22Rv1 (cell line): ENCODE results near the gene PLEKHG4B.

ENCODE experiments used
- H3K27ac ChIP-seq: fragments of 450-650 bp; 2 replicates; pipeline ENCODE4 v1.5.1; 2017
- ZFX ChIP-seq: fragments of 450-650 bp; IDR thresholded peaks from 2 replicates; pipeline ENCODE4 v1.6.1; 2017; ENCODE audit warnings: antibody characterized with exemption, borderline replicate concordance
- TF ChIP-seq, protein P1 (sequence below): fragments of 450-650 bp; IDR thresholded peaks from 2 replicates; pipeline ENCODE4 v1.5.1; 2017; ENCODE audit warnings: mild to moderate bottlenecking

Gene PLEKHG4B

DNA sequence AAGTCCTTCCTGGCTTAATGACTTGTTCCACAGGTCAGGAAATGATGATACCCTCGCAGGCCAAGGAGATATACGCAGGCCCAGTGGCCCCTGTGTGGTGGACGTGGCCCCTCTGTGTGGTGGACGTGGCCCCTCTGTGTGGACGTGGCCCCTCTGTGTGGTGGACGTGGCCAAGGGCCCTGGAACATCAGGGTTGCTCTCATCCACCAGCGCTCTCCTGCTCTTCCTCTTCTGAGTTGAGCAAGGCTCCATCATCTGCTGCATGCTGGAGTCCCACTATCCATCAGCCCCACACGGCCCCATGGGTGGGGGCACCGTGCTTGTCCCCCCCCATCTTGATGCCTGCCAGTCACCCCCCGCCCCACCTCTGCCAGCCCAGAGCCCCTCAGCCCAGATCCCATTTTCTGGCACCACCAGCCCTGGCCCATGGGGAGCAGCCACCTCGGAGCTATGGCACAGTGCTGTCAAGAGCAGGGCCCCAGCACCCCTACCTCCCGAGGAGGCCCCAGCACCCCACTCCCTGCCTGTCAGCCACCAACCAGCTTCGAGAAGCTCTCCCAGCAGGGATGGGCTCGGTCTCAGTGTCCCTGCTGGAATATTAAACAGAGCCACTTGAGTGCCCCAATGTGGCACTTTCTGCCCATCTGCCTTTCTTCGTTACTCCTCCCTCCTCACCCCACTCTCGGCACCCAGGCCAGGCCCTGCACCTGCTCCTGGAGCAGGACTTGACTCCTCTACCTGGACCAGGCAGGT, 107.4 kb downstream of the PLEKHG4B start:
- no peak overlapping the region for H3K27ac ChIP-seq
- TF ChIP-seq, protein P1, sequence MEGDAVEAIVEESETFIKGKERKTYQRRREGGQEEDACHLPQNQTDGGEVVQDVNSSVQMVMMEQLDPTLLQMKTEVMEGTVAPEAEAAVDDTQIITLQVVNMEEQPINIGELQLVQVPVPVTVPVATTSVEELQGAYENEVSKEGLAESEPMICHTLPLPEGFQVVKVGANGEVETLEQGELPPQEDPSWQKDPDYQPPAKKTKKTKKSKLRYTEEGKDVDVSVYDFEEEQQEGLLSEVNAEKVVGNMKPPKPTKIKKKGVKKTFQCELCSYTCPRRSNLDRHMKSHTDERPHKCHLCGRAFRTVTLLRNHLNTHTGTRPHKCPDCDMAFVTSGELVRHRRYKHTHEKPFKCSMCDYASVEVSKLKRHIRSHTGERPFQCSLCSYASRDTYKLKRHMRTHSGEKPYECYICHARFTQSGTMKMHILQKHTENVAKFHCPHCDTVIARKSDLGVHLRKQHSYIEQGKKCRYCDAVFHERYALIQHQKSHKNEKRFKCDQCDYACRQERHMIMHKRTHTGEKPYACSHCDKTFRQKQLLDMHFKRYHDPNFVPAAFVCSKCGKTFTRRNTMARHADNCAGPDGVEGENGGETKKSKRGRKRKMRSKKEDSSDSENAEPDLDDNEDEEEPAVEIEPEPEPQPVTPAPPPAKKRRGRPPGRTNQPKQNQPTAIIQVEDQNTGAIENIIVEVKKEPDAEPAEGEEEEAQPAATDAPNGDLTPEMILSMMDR = no peak
- no peak for TF ChIP-seq ZFX

DNA sequence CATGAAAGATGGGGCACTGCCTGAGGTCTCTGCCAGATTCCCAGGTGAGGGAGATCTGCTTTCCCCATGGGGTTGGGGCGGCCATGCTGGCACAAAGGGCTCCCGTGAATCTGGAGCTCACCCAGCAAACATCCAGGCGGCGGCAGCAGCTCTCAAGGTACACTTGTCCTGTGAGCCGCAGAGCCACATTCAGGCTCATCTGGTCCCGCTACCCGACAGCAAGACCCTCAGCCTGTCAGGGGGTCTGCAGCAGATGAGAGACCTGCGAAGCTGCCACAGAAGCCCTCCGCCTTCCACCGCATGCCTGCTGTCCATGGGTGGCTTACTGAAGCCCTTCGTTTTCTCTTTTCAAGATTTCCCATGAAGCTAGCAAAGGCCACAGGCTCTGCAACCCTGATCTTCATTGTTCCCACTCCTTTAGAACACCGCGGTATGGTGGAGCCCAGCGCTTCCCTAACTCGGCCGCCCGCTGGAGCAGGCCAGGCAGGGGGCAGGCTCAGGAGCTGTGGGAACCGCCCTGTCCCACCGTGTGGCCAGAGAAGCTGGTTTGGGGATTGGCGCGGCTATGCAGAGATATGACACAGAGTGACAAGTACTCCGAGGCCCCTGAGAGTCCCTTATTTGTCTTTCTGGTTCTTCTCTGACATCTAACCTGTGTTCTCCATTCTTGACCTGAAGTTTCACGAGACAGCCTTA, 108.1 kb downstream of the PLEKHG4B start:
- H3K27ac ChIP-seq = no peak overlapping the region

DNA sequence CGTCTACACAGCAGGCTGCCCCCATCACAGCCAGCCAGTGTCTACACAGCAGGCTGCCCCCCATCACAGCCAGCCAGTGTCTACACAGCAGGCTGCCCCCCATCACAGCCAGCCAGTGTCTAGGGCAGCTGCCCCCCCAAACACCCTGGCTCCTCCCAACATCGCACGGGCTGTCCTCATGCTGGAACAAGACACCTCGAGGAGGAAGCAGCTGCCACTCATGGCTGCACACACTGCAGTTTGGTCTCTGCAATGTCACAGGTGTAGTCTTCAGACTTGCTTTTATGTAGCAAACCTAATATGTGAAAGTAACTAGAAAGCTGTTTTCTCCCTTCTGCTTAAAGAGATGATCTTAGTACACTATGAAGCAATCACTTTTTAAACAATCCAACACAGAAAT, 109.0 kb downstream of the PLEKHG4B start:
- H3K27ac ChIP-seq = no peak overlapping the region
- no peak for TF ChIP-seq ZFX
- TF ChIP-seq, protein P1 = no peak

More for the DNA sequence above, 108.1 kb downstream of the PLEKHG4B start:
- no peak for TF ChIP-seq ZFX

DNA sequence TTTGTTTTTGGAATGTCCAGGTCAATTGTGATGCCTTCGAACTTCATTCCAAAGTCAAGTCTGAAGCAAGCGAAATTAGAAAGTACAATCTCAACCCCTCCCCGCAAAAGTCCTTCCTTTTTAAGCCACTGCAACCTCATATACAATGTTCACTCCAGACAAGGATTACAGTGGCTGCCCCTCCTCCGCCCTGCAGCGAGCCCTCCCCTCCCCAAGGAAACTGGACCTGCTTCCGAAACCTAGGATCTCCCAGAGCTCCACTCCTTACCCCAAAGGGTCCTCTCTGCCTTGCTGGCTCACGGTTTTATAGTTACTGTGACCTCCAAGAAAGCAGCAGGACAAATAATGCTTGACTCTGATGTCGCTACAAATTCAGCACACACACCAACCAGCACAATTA, 109.7 kb downstream of the PLEKHG4B start:
- TF ChIP-seq, protein P1 = no peak
- TF ChIP-seq ZFX = no peak
- H3K27ac ChIP-seq = no peak overlapping the region

DNA sequence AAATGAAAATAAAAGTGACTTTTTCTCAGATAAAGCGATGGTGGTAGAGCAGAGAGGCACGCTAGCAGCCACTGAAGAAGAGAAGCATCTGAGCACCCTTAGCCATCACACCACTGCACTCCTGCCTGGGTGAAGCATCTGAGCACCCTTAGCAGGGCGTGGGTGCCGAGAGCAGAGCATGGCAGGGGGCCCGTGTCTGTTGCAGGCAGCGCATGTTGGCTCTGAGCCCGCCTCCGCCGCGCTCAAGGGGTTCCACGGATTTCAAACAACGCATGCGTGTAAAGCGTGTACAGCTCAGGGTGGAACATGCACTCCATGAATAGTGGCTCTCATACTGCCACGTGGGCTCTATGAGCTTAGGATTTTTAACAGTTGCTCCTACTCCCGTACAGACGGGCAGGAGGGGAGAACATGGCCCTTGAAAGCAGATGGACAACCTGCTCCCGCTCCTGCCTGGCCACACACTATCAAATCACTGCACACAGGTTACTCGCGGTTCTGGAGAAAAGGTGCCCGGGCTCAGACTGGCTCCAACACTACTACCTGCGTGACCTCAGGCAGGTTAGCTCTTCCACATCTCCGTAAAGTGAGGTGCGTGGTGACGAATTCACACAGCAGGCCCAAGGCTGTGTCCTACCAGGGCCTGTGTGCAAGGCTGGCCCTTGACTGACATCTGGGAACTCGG, 111.4 kb downstream of the PLEKHG4B start:
- no peak overlapping the region for H3K27ac ChIP-seq
- no peak for TF ChIP-seq ZFX
- TF ChIP-seq, protein P1 = no peak

DNA sequence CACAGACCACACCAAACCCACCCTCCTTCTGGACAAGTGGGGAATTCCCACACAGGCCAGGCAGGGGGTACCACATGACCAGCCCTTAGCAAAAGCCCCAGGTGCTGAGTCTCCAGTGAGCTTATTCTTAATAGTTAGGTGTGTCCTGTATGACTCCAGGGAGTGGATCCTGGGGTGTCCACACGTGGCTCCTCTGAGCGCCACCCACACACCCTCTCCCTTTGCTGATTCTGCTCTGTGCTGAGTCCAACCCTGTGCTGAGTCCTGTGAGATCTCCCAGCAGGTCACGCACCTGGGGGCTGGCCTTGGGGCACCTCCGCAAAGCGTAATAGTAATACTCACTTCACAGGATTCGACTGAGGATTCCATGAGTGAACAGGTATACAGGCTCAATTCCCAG, 112.0 kb downstream of the PLEKHG4B start:
- TF ChIP-seq ZFX = no peak
- TF ChIP-seq, protein P1 = no peak
- no peak overlapping the region for H3K27ac ChIP-seq

DNA sequence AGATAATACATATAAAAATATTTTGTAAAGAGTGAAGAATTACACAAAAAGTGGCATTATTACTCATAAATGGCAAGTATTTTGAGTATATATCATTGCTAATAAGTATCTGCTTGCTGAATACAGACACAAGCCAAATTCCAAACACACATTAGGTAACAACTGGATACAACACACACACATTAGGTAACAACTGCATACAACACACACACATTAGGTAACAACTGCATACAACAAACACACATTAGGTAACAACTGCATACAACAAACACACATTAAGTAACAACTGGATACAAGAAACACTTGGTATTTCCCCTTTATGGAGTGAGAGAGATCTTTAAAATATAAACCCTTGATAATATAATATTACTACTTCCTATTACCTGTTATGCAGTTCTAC, 112.5 kb downstream of the PLEKHG4B start:
- TF ChIP-seq, protein P1 = no peak
- no peak for TF ChIP-seq ZFX

More for the DNA sequence above, 112.5 kb downstream of the PLEKHG4B start:
- H3K27ac ChIP-seq = no peak overlapping the region
